ENCODE results near the gene OR6C70. TPM values are rescaled to one million over a fixed set of nuclear protein-coding genes. Genes with fewer than 3 reads are reported as not detected.

OR6C70 gene
- total RNA-seq, 1 experiment from 2014 or later, result not detected

DNA sequence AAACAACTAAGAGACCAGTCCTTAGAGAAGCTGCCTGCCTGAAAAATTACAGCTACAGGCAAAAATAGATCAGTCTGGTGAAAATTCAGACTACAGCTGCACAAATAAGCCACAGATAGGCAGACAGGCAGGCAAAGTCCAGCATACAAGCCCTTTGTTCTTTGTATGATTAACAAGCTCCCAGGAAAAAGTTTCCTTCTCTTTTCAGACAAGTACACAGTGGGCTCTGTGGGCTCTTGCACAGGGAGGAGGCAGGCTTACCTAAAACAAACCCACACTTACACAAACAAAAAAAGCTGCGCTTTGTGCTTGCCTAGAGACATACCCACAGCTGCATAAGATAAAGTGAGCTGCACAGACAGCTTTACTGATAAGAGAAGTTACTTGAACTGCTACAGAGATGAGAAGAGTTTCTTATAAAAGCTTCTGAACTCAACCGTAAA lies 29.9 kb upstream of the OR6C70 start:
- no peak overlapping the region for H2AFZ ChIP-seq (ENCODE audit: low read length)
- no peaks in the 10 kb centered on the region for H3K9me3 Mint-ChIP-seq
- DNase-seq, result no peak

More for the DNA sequence above, 29.9 kb upstream of the OR6C70 start:
- Mint-ChIP-seq H3K27ac (no peak overlapping the region), H3K27me3 (ENCODE audit: low read depth) (no peaks in the 10 kb centered on the region; the same call in 1 of the 2 replicates), H3K36me3 (ENCODE audit: insufficient read depth in 1 of 3, low read depth in 3 of 3) (no peaks in the 10 kb centered on the region), H3K4me3 (no peak overlapping the region), H3K4me1 (no peaks in the 10 kb centered on the region)
- no CpG with 5 or more reads among the region's 2 CpGs for WGBS (ENCODE audit: extremely low coverage, insufficient read length, low lambda C conversion rate)
- H4K8ac ChIP-seq (replicated peaks; ENCODE audit: insufficient read length, low read depth, low read length), result no peak overlapping the region
- no peaks in the 10 kb centered on the region for H3K79me1 ChIP-seq (ENCODE audit: insufficient read depth, low read depth, low read length, poor library complexity, severe bottlenecking)
- H3K23me2 ChIP-seq (ENCODE audit: insufficient read length, low read depth, low read length, poor library complexity, severe bottlenecking), result no peaks in the 10 kb centered on the region
- no peak overlapping the region for H2AK5ac ChIP-seq (ENCODE audit: insufficient read length, low read length)
- H3K14ac ChIP-seq (ENCODE audit: insufficient read depth, low read length), result no peak overlapping the region
- no peaks in the 10 kb centered on the region for H4K20me1 ChIP-seq (ENCODE audit: control insufficient read depth, insufficient read depth, insufficient read length)
- no peak overlapping the region for H2BK15ac ChIP-seq (ENCODE audit: low read depth, low read length)
- H3K23ac ChIP-seq (ENCODE audit: insufficient read length, low read depth, low read length), result no peak overlapping the region
- H3T11ph ChIP-seq (ENCODE audit: low read length), result no peak overlapping the region
- no peak overlapping the region for H3K9ac ChIP-seq (ENCODE audit: extremely low read depth, insufficient read length, low read length)
- H2BK12ac ChIP-seq (ENCODE audit: insufficient read length, low read depth, low read length), result no peak overlapping the region
- H2BK20ac ChIP-seq (ENCODE audit: low read depth, low read length, poor library complexity, severe bottlenecking), result no peak overlapping the region
- no peaks in the 10 kb centered on the region; the same call in 1 of the 2 replicates for H3K4me1 ChIP-seq (ENCODE audit: insufficient read depth, low read length)
- H3K27me3 ChIP-seq (ENCODE audit: insufficient read depth, low read length), result no peaks in the 10 kb centered on the region
- no peaks in the 10 kb centered on the region for H3K79me2 ChIP-seq (ENCODE audit: insufficient read depth, low read length)
- no peaks in the 10 kb centered on the region for H3K9me3 ChIP-seq (ENCODE audit: control insufficient read depth, low read depth, low read length)
- H3K18ac ChIP-seq (ENCODE audit: insufficient read length, low read depth, low read length), result no peak overlapping the region
- no peak overlapping the region for H3K4ac ChIP-seq (ENCODE audit: low read depth, low read length)
- no peak overlapping the region for H2BK120ac ChIP-seq (ENCODE audit: low read depth, low read length, poor library complexity, severe bottlenecking)
- no peak overlapping the region for H4K5ac ChIP-seq (ENCODE audit: insufficient read length, low read depth, low read length)
- no peak overlapping the region for H3K56ac ChIP-seq (ENCODE audit: insufficient read length, low read depth, low read length)
- no peak overlapping the region for H3K27ac ChIP-seq (ENCODE audit: insufficient read length, low read depth, low read length)
- no peak overlapping the region for H2BK5ac ChIP-seq (ENCODE audit: insufficient read length, low read length)
- H4K91ac ChIP-seq (ENCODE audit: insufficient read length, low read depth, low read length), result no peak overlapping the region
- TF ChIP-seq CTCF (conservative IDR thresholded peaks at IDR 0.05), result no peak
- no peak overlapping the region for H3K4me2 ChIP-seq (ENCODE audit: insufficient read depth, insufficient read length, low read length)

All from H9 (cell line).